ENCODE data around the gene PDE8B.

The PDE8B gene

GRCh38 chr5:77192441-77193050, 17.9 kb upstream of the PDE8B start:
- DNase-seq = no peak

- no peak for DNase-seq
Measured at GRCh38 chr5:77194762-77195161, 15.7 kb upstream of the PDE8B start.

- DNase-seq = no peak
Measured at GRCh38 chr5:77197840-77198554, 12.5 kb upstream of the PDE8B start.

- DNase-seq = no peak
Measured at GRCh38 chr5:77200663-77201062, 9.8 kb upstream of the PDE8B start.

GRCh38 chr5:77202145-77202544, 8.3 kb upstream of the PDE8B start:
- no peak for DNase-seq

GRCh38 chr5:77204967-77205366, 5.5 kb upstream of the PDE8B start:
- DNase-seq = no peak

- DNase-seq = no peak
Measured at GRCh38 chr5:77208507-77209163, 1.8 kb upstream of the PDE8B start.

- no peak for DNase-seq
Measured at GRCh38 chr5:77209495-77210090, 887 bp upstream of the PDE8B start.

- DNase-seq = no peak
Measured at GRCh38 chr5:77210964-77211690, 647 bp downstream of the PDE8B start.

- no peak for DNase-seq
Measured at GRCh38 chr5:77211691-77212047, 1.2 kb downstream of the PDE8B start.

GRCh38 chr5:77213601-77214000, 3.1 kb downstream of the PDE8B start:
- DNase-seq = no peak

GRCh38 chr5:77214151-77214550, 3.7 kb downstream of the PDE8B start:
- DNase-seq = no peak

- DNase-seq = no peak
Measured at GRCh38 chr5:77218263-77218662, 7.8 kb downstream of the PDE8B start.

GRCh38 chr5:77221115-77221514, 10.6 kb downstream of the PDE8B start:
- no peak for DNase-seq

GRCh38 chr5:77222722-77223121, 12.2 kb downstream of the PDE8B start:
- DNase-seq = no peak

GRCh38 chr5:77223653-77224052, 13.2 kb downstream of the PDE8B start:
- DNase-seq = no peak

GRCh38 chr5:77224672-77225355, 14.3 kb downstream of the PDE8B start:
- DNase-seq = no peak

- no peak for DNase-seq
Measured at GRCh38 chr5:77225531-77225930, 15.1 kb downstream of the PDE8B start.

GRCh38 chr5:77229887-77230286, 19.4 kb downstream of the PDE8B start:
- no peak for DNase-seq

GRCh38 chr5:77230727-77231470, 20.4 kb downstream of the PDE8B start:
- DNase-seq = no peak

- DNase-seq = no peak
Measured at GRCh38 chr5:77231471-77232138, 21.1 kb downstream of the PDE8B start.
